Loucy (cell line): ENCODE data around the gene URGCP.

ENCODE experiments used
- H2AFZ ChIP-seq: fragments of 200-600 bp; sonication (generic); 2 replicates; pipeline ENCODE4 v1.6.0; 2016; ENCODE audit warnings: antibody characterized with exemption, mild to moderate bottlenecking, low read length, moderate library complexity
- H3F3A ChIP-seq: fragments of 200-600 bp; 2 replicates; pipeline ENCODE4 v1.6.0; 2016; ENCODE audit warnings: antibody characterized with exemption, low read depth, mild to moderate bottlenecking
- H3K27me3 ChIP-seq: fragments of 200-600 bp; sonication (generic); 2 replicates; pipeline ENCODE4 v1.6.1; 2014; ENCODE audit warnings: low read length, mild to moderate bottlenecking; ENCODE audit not compliant: insufficient read depth, poor library complexity, severe bottlenecking
- H3K36me3 ChIP-seq: fragments of 200-600 bp; sonication (generic); 2 replicates; pipeline ENCODE4 v1.6.1; 2016; ENCODE audit warnings: low read length; ENCODE audit not compliant: insufficient read depth
- H3K4me1 ChIP-seq: fragments of 200-600 bp; sonication (generic); 2 replicates; pipeline ENCODE4 v1.5.1; 2014; ENCODE audit warnings: low read length, mild to moderate bottlenecking; ENCODE audit not compliant: insufficient read depth, poor library complexity, severe bottlenecking
- H3K4me2 ChIP-seq: fragments of 200-600 bp; sonication (generic); 2 replicates; pipeline ENCODE4 v1.6.0; 2014; ENCODE audit warnings: antibody characterized with exemption, low read length, low read depth, mild to moderate bottlenecking; ENCODE audit not compliant: poor library complexity, severe bottlenecking
- H3K4me3 ChIP-seq: fragments of 200-600 bp; sonication (generic); 2 replicates; pipeline ENCODE4 v1.5.1; 2014; ENCODE audit warnings: low read length, mild to moderate bottlenecking, mixed read lengths; ENCODE audit not compliant: poor library complexity, severe bottlenecking
- H3K79me2 ChIP-seq: fragments of 200-600 bp; sonication (generic); 2 replicates; pipeline ENCODE4 v1.6.1; 2014; ENCODE audit warnings: low read length; ENCODE audit not compliant: insufficient read depth
- H3K9ac ChIP-seq: fragments of 200-600 bp; sonication (generic); 2 replicates; pipeline ENCODE4 v1.6.0; 2014; ENCODE audit warnings: mild to moderate bottlenecking, low read depth, low read length, moderate library complexity; ENCODE audit not compliant: poor library complexity, severe bottlenecking
- H3K9me2 ChIP-seq: fragments of 200-600 bp; sonication (generic); replicated peaks from 2 replicates; pipeline ENCODE4 v1.6.1; 2016; ENCODE audit warnings: low read depth, low read length, mixed read lengths
- H3K9me3 ChIP-seq: fragments of 200-600 bp; sonication (generic); 2 replicates; pipeline ENCODE4 v1.6.1; 2014; ENCODE audit warnings: mild to moderate bottlenecking, antibody characterized with exemption, low read length, low read depth; ENCODE audit not compliant: insufficient read depth
- H4K20me1 ChIP-seq: fragments of 200-600 bp; sonication (generic); 2 replicates; pipeline ENCODE4 v1.6.0; 2014; ENCODE audit warnings: antibody characterized with exemption, low read length, mild to moderate bottlenecking; ENCODE audit not compliant: insufficient read depth, poor library complexity, severe bottlenecking
- EZH2phosphoT487 ChIP-seq: fragments of 200-600 bp; IDR thresholded peaks from 2 replicates; pipeline ENCODE4 v1.6.1; 2018; ENCODE audit warnings: antibody characterized with exemption, mild to moderate bottlenecking, moderate library complexity, borderline replicate concordance
- TF ChIP-seq, protein P1 (sequence below): fragments of 200-600 bp; sonication (generic); conservative IDR thresholded peaks from 2 replicates; pipeline ENCODE4 v1.5.1; 2014; ENCODE audit warnings: mild to moderate bottlenecking, antibody characterized with exemption, low read length

URGCP gene

DNA sequence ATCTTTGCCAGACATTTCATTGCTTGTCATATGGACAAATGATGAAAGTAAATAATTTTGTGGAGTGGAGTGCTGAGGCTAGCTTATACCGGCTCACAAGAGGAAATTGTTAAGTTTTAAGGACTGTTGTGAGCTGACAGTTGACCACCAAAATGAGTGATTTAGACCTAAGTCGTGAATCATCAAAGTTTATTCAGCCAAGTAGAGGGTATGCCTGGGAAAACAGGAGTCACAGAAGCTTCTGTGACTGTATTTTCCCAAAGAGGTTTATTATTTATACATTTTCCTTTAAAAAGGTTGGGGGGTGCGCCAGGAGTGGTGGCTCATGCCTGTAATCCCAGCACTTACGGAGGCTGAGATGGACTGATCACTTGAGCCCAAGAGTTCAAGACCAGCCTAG lies 58.9 kb downstream of the URGCP start:
- no peaks in the 10 kb centered on the region for H3K9me2 ChIP-seq
- H3K9me3 ChIP-seq: no peaks in the 10 kb centered on the region
- no peak overlapping the region for H3K9ac ChIP-seq
- H3K4me3 ChIP-seq: no peak overlapping the region
- peaks cover 25% of the 10 kb centered on the region for H3K27me3 ChIP-seq
- no peaks in the 10 kb centered on the region for H3F3A ChIP-seq
- H2AFZ ChIP-seq: no peak overlapping the region
- H4K20me1 ChIP-seq: no peaks in the 10 kb centered on the region
- TF ChIP-seq, protein P1, sequence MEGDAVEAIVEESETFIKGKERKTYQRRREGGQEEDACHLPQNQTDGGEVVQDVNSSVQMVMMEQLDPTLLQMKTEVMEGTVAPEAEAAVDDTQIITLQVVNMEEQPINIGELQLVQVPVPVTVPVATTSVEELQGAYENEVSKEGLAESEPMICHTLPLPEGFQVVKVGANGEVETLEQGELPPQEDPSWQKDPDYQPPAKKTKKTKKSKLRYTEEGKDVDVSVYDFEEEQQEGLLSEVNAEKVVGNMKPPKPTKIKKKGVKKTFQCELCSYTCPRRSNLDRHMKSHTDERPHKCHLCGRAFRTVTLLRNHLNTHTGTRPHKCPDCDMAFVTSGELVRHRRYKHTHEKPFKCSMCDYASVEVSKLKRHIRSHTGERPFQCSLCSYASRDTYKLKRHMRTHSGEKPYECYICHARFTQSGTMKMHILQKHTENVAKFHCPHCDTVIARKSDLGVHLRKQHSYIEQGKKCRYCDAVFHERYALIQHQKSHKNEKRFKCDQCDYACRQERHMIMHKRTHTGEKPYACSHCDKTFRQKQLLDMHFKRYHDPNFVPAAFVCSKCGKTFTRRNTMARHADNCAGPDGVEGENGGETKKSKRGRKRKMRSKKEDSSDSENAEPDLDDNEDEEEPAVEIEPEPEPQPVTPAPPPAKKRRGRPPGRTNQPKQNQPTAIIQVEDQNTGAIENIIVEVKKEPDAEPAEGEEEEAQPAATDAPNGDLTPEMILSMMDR: no peak
- TF ChIP-seq EZH2phosphoT487: no peak
- H3K4me1 ChIP-seq: peaks cover 9% of the 10 kb centered on the region
- H3K36me3 ChIP-seq: no peaks in the 10 kb centered on the region
- H3K79me2 ChIP-seq: no peaks in the 10 kb centered on the region
- no peak overlapping the region for H3K4me2 ChIP-seq

DNA sequence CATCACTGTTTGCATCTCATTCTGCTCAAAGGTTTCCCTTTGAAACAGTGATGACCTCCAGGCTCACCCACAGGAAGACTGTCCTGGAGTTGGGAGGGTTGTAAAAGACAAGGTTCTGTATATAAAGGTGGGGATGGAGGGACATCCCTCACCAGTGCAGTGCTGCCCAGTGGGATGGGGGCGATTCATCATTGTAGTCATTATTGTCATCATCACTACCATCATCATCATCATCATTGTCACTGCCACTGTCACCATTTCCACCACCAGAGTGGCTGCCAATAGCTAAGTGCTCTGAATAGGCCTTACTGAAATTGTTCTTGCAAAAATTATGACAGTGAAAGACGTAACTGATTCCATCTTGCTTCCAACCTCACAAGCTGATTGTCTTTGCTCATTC lies 61.7 kb downstream of the URGCP start:
- H3K9ac ChIP-seq: no peak overlapping the region

DNA sequence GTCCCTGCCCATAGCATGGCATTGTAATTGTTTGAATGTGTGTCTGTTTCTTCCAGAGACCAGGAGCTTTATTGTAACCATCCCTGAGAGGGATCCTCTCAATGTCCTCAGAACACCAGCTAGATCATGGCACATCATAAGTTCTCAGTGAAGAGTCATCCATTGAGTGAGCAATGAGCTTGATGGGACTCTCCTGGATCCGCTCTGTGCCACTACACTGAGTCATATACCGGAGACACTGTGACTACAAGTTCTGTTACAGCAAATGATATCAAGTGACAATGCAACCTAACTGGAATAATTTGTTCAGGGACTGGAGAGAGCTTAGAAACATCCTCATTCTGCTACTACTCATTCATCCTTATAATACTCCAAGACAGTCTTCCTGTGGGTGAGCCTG lies 62.1 kb downstream of the URGCP start:
- H2AFZ ChIP-seq: no peak overlapping the region
- no peak overlapping the region for H3K9ac ChIP-seq
- H3K9me2 ChIP-seq: no peaks in the 10 kb centered on the region
- no peaks in the 10 kb centered on the region for H3K4me1 ChIP-seq
- TF ChIP-seq, protein P1: no peak
- TF ChIP-seq EZH2phosphoT487: no peak
- no peaks in the 10 kb centered on the region for H3K79me2 ChIP-seq
- H3K36me3 ChIP-seq: no peaks in the 10 kb centered on the region
- peaks cover 6% of the 10 kb centered on the region for H3K27me3 ChIP-seq
- no peak overlapping the region for H3K4me2 ChIP-seq
- H3K9me3 ChIP-seq: no peaks in the 10 kb centered on the region
- no peak overlapping the region for H3K4me3 ChIP-seq
- no peaks in the 10 kb centered on the region for H4K20me1 ChIP-seq
- no peaks in the 10 kb centered on the region for H3F3A ChIP-seq

More for the DNA sequence above, 61.7 kb downstream of the URGCP start:
- Histone ChIP-seq H3K9me3 (no peaks in the 10 kb centered on the region), H3K27me3 (peaks cover 7% of the 10 kb centered on the region), H3K9me2 (no peaks in the 10 kb centered on the region), H2AFZ (no peak overlapping the region), H3K79me2 (no peaks in the 10 kb centered on the region), H4K20me1 (no peaks in the 10 kb centered on the region), H3K4me1 (no peaks in the 10 kb centered on the region), H3F3A (no peaks in the 10 kb centered on the region), H3K4me3 (no peak overlapping the region), H3K36me3 (no peaks in the 10 kb centered on the region), H3K4me2 (no peak overlapping the region)
- TF ChIP-seq, protein P1: no peak
- TF ChIP-seq EZH2phosphoT487: no peak
